ENCODE results near the gene HDGFL2.

Gene HDGFL2

DNA sequence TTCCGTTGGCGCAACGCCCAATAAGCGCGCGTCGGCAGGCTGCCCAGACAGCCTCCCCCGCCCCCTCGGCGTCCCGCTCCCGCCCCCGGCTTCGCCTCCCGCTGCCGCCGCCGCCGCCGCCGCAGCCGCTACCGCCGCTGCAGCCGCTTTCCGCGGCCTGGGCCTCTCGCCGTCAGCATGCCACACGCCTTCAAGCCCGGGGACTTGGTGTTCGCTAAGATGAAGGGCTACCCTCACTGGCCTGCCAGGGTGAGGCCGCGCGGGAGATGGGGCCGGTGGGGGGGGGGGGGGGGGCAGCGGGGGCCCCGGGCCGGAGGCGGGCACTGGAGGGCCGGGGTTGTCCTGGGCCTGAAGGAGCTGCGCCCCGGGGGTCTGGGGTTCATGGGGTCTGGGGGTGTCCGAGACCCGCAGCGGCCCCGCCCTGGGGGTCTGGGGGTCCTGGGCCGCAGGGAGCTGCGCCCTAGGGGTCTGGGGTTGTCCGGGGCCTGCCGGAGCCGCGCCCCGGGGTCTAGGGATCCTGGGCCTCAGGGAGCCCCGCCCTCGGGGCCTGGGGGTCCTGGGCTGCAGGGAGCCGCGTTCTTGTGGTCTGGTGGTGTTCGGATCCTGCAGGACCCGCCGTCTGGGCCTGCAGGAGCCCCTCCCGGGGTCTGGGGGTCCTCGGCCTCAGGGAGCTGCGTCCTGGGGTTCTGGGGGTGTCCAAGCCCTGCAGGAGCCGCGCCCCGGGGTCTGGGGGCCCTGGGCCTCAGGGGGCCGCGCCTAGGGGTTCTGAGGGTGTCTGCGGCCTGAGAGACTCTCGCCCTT is at the start of gene HDGFL2:
TSS of gene HDGFL2 (plus strand) at position 124 of the 801 bp plus-strand sequence. CDS start at position 178, 54 bp downstream.
- DNase-seq (ENCODE audit: low read depth in 2 of 2), result peak in 1 of 2 donors; percentile 95

DNA sequence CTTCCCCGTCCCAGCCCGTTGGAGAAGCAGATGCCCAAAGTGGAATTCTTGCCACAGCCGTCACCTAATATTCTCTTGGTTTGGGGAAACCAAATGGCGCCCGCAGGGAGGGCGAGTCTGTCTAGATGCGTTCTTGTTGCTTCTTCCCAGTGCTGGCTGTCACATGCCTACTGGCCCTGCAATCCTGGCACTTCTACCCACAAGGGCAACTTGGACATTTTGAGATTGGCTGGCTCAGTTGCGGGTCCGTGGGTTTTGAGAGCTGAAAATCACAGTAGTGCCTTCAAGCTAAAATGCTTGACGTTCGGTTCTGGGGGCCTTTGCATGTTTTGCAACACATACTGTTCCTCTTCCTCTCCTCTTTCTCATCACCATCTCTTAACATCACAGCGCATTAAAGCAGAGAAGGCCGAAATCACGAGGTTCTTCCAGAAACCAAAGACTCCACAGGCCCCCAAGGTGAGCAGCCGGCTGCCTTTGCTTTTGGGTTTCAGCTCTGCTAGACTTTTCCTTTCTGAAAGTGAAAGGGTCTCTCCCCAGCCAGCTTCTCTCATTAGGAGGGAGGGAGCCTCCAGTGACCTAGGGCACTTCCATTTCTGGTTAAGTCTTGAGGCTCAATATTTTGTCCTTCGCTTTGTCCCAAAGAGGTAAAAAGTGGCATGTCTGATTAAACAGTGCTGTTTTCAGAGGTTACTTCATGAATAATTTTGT is 48.5 kb upstream of the HDGFL2 start:
- DNase-seq (ENCODE audit: low read depth in 2 of 2), result no peak

DNA sequence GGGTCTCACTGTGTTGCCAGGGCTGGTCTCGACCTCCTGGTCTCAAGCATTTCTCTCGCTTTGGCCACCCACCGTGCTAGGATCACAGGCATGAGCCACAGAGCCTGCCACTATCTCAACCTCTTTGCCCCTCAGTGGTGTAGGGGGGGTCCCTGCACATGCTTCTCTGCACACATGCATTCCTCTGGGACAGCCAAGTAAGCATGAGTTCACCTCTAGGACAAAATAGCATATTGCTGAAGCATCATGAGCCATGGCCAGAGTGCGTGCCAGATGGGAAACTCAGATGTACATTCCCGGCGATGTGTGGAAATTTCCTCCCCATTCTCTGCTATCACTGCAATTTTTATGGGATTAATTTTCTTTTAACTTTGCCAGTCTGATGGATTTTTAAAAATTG is 46.6 kb upstream of the HDGFL2 start:
- no peak for DNase-seq (ENCODE audit: low read depth in 2 of 2)

DNA sequence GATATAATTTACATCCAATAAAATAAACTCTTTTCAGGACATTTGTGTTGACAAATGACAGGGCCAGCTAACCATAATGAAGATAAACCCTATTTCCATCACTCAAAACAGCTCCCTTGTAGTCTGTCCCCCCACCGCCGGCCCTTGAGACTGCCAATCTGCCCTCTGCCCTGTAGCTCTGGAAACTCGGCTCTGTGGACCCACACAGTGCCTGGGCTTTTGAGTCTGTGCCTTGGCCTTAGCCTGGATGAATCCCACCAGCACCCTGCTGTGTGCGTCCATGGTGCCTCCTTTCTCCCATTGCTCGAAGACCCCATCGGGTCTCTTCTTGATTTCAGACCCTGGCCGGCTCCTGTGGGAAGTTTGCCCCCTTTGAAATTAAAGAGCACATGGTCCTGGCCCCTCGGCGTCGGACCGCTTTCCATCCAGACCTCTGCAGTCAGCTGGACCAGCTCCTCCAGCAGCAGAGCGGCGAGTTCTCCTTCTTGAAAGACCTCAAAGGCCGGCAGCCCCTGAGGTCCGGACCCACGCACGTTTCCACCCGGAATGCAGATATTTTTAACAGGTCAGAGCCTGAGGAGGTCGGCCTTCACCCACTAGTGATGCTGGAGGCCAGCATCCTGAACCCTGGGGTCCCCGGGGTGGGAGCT is 43.6 kb upstream of the HDGFL2 start:
- no peak for DNase-seq (ENCODE audit: low read depth in 2 of 2)

DNA sequence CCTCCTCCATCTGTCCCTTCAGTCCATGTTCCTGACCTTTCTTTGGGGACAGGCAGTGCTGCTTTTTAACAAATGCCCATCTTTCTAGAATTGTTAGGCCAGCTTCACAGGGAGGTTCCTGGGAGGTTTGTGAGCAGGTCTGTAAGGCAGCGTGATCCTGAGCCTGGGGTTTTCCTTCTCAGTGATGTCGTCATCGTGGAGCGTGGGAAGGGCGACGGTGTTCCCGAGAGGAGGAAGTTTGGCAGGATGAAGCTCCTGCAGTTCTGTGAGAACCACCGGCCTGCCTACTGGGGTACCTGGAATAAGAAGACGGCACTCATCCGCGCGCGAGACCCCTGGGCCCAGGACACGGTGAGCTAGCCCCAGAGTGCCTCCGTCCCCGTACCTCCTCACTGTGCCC is 42.8 kb upstream of the HDGFL2 start:
- DNase-seq (ENCODE audit: low read depth in 2 of 2), result no peak

DNA sequence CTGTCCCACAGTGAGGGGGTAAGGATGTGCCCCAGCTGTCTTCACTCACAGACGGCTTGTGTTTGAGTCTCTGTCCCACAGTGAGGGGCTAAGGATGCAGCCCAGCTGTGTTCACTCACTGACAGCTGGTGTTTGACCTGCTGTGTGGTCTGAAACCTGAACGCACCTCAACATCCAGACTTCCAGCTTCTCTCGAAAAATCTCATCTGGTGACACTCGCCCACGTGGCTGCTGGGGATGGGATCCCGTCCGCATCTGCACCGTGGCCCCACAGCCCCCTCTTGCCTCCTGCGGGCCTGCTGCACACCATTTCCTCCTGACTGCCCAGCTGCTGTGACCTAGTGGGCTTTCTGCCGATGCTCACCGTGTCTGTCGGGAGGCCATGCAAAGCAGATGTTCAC is 42.3 kb upstream of the HDGFL2 start:
- DNase-seq (ENCODE audit: low read depth in 2 of 2), result no peak

DNA sequence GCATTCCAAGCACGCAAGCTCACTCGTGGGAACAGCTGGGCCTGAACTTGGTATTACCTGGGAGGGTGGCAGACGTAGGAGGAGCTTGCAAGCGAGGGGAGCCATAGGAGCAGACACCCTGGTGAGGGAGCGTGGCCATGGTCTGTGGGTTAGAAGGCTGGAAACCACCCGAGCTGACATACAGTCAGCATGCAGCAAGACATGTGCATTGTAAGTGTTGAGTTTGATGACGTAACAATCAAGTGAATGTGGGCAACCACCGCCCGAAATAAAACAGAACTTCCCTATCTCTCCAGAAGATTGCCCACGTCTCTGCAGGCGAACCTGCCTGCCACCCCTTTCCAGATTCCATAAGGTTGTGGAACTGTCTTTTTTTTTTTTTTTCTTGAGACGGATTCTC is 41.3 kb upstream of the HDGFL2 start:
- DNase-seq (ENCODE audit: low read depth in 2 of 2), result no peak

DNA sequence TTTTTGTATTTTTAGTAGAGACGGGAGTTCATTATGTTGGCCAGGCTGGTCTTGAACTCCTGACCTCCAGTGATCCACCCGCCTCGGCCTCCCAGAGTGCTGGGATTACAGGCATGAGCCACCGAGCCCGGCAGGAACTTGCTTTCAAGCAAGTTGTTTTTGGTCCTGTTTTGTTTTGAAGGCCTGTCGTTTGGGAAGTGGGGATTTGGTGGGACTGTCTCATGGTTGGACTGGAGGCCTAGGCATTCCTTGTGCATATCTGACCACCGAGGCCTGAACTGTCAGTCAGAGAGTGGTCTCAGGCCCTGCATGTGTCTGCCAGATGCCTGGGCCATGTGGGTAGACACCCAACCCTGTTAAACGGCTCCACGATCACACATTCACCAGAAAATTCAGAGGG is 40.8 kb upstream of the HDGFL2 start:
- DNase-seq (ENCODE audit: low read depth in 2 of 2), result no peak

DNA sequence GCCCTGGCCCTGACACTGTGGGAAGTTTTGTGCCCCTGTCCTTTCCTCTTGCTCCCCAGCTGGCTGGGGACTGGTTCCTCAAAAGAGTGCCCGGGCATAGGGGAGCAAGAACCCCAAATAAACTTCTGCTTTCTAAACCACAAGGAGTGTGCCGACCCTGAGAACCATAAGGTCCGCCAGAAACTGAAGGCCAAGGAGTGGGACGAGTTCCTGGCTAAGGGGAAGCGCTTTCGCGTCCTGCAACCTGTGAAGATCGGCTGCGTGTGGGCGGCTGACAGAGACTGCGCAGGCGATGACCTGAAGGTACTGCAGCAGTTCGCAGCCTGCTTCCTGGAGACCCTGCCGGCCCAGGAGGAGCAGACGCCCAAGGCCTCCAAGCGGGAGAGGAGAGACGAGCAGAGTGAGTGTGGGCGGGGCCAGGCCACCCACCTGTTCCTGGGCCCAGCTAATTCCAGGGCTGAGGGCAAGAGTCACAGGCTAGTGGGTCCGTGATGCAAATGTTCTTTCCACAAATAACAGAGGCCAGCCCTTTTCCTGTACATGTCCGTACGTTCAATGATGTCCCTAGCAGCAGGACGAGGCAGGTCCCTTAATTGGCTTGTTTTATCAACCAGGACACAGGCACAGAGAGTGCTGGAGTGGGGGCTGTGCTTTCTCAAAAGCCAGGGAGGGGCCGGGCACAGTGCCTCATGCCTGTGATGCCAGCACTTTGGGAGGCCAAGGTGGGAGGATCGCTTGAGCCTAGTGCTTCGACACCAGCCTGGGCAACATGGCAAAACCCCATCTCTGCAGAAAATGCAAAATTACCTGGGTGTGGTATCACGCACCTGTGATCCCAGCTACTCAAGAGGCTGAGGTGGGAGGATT is 40.1 kb upstream of the HDGFL2 start:
- DNase-seq (ENCODE audit: low read depth in 2 of 2), result no peak

DNA sequence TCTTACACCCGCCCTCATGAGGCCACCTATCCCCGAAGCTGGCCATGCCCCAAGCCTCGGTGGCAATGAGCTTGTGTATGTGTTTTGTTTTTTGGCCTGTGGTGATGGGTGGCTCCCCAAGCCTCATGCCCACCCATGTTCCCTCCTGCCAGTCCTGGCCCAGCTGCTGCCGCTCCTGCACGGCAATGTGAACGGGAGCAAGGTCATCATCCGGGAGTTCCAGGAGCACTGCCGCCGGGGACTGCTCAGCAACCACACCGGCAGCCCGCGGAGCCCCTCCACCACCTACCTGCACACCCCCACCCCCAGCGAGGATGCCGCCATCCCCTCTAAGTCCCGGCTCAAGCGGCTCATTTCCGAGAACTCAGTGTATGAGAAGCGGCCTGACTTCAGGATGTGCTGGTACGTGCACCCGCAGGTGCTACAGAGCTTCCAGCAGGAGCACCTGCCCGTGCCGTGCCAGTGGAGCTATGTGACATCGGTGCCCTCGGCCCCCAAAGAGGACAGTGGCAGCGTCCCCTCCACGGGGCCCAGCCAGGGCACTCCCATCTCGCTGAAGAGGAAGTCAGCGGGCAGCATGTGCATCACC is 39.1 kb upstream of the HDGFL2 start:
- no peak for DNase-seq (ENCODE audit: low read depth in 2 of 2)

DNA sequence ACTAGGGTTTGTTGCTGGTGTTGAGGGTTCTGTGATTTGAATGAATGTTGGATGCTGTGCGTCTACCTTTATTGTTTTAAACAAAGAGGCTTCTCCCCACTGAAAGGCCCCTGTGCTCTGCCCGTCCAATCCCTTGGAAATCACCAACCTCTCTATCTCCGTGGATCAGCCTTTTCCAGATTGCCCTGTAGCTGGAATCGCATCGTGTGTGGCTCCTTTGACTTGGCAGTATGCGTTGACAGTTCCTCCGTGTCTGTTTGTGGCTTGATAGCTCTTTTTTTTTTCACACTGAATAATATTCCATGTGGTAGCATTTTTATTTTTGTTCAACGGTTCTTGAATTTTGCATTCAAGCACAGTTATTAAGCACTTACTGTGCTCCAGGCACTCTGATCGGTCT is 37.7 kb upstream of the HDGFL2 start:
- no peak for DNase-seq (ENCODE audit: low read depth in 2 of 2)

DNA sequence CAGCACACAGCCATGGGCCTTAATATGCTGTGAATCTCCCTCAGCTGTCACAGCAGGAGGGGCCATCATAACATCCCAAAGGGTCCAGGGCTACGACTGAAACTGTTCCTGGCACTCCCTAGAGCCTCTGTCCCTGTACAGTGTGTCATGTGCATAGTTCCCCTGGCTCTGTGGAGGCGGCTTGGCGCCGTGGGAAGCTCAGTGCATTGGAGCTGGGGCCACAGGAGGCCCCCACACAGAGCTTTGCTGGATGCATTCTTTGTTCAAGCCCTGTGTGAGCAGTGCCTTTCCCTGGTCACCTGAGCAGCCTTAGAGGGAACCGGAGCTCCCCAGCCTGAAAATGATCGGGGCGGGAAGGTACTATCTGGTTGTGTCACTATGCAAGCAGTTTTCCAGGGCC is 35.9 kb upstream of the HDGFL2 start:
- DNase-seq (ENCODE audit: low read depth in 2 of 2), result no peak

DNA sequence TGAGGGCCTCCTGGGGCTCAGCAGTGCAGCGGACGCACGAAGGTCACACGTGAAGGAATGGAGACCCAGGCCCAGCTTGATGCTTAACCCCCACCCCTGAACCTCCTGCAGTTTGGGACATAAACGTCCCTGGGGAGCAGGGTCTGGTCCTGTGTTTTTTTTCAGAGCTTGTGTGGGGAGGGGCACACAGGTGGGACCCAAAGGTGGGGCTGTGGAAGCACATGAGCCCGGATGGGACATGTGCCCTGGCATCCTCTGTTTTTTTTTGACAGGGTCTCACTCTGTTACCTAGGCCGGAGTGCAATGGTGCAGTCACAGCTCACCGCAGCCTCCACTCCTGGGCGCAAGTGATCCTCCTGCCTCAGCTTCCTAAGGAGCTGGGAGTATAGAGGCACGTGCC is 35.0 kb upstream of the HDGFL2 start:
- DNase-seq (ENCODE audit: low read depth in 2 of 2), result no peak

DNA sequence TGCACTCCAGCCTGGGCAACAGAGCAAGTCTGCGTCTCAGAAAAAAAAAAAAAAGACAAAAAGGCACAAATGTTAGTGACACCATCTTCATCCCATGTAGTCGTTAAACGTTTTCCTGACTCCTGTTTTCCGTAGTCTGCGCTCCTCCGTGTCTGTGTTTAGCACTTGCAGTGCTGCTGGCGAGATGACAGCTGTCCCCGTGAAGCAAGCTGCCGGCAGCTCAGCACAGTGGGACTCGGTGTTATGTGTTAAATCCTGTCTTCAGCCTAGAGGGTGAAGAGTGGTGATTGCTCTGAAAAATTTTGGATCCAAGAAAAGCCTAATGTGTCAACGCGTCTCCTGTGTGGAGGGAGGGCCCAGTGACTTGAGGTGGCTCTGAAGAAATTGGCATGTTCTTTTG is 32.9 kb upstream of the HDGFL2 start:
- no peak for DNase-seq (ENCODE audit: low read depth in 2 of 2)

DNA sequence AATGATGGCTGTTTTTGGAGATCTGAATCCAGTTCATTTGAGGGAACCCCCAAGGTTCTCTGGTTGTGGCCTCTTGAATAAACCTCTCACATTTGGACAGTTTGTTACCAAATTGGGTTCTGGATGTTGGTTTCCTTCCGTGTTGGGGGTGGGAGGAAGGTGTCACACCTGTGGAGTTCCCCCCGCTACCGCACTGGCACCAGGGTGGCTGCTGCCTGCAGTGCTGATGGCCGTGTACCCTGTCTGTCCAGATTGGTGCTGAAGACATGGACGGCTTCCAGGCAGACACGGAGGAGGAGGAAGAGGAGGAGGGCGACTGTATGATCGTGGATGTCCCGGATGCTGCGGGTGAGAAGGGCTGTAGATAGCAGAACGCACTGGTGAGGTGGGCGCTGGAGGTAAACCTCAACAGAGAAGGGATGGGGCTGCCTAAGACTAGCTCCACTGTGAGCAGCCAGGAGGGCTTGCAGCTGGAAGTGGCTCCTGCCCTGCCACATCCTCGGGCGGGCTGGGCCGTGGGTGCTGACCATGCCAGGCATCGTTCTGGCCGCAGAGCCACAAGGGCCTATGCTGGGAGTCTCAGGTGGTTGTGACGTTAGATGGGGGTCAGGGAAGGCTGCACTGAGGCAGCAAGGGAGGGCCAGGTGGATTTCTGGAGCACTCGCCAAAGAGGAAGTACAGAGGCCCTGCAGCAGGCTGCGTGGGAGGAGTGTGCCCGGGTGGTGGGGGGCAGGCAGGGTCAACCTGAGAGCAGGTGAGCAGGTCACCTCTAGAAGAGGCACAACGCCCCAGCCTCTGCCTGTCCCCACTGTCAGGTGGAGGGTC is 29.9 kb upstream of the HDGFL2 start:
- no peak for DNase-seq (ENCODE audit: low read depth in 2 of 2)

DNA sequence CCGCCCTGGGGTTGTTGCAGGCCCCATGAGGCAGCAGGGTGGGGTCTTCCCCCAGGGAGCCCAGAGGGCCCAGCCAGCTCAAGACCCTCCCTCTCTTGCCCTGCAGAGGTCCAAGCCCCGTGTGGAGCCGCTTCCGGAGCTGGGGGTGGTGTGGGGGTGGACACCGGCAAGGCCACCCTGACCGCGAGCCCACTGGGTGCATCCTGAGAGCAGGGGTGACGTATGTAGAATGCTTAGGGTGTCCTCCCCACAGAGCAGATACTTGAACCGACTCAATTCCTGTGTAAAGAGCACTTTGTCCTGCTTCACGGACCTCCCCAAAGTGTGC is 29.3 kb upstream of the HDGFL2 start:
- no peak for DNase-seq (ENCODE audit: low read depth in 2 of 2)

DNA sequence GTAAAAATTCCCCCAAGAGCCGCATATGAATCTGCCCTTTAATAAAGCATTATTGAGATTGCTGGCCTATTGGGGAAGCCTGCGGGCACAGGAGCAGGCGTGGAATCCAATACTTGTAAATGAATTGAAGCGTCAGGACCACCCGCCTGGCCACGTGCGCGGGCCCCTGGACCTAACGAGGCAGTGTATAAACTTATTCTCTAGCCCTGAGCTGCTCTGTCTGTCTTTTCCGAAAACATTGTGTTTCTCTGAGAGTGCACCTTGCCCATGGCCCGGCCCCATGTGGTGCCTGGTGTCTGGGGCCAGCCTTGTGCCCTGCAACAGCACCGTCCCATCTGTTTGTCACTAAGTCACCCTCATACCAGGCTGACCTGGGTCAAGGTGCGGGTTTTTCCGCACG is 28.9 kb upstream of the HDGFL2 start:
- DNase-seq (ENCODE audit: low read depth in 2 of 2), result no peak

DNA sequence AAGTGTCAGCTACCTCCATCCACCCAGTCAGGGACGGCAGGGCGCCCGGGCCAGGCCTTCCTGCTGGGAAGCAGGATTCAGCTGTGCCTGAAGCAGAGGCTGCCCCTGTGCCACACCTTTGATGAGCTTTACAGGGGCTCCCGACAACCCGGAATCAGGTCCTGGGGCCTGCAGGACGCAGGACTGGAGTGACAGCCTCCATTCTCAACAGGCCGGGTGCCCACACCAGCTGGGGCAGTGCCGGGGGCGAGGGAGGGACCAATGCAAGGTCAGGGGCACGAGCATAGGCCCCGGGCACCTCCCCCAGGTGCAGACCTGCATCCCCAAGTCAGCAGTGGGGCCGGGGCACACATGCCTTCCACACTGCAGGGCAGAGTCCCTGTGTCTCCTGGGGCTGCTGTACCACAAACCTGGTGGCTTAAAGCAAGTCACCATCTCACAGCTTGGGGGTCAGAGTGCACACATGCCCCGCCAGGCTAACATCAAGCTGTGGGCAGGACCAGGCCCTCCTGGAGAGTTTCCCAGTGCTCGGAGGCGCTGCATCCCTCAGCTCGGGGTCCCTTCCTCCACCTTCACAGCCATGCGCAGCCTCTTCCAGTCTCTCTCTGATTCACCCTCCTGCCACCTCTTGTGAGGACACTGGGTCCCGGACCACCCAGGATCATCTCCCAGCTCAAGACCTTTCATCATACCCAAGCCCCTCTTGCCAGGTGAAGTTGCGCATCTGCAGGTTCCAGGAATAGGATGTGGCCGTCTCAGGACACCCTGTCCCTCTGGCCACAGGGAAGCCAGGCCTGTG is 27.9 kb upstream of the HDGFL2 start:
- DNase-seq (ENCODE audit: low read depth in 2 of 2), result no peak

DNA sequence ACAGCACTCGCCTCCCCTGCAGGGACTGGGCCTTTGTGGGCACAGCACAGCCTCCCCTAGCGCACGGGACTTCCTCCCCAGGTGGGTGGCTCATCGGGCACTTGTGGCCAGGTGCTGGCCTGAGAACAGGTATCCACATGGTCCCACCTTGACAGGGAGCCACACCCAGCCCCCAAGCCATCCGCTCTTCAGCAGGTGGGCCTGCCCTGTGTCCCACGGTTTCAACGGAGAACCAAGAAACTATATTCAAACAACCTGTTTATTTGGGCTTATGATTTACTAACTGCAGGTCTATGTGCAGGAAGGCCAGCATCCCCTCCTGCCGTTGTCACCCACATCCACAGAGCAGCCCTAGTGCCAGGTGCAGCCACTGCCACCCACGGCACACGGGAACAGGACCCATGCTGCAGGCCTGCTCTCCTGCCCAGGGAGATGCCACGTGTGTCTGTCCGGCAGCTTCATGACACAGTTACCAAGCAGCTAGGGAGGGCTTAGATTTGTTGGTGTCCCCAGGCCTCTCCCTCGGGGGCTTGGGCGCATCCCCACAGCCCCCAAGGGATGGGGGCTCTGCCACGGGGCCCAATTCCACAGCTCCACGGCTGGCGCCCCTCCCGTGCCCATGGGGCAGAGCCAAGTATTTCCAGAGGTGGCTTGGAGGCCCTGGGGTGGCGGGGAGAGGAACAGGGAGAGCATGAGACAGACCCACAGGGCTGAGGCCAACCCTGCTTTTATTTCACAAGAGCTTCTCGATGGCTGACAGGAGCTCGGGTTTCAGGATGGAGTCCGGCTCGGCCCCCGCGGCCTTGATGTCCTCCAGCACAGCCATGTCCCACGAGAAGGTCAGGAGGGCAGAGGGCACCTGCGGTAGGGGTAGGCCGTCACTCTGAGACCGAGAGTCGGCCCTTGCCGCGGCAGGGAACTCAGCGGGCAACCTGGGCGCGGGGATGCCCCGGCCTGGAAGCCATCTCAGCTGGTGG is 27.0 kb upstream of the HDGFL2 start:
- no peak for DNase-seq (ENCODE audit: low read depth in 2 of 2)
